B cell (primary cell): ENCODE data around the gene GON7. TPM values are rescaled to one million over a fixed set of nuclear protein-coding genes. Genes with fewer than 3 reads are reported as not detected.

Experiments used
- ATAC-seq: fragments of 200-7000 bp; cut with Tn5 transposase; one replicate; pipeline ENCODE4 v1.10.0; 2021; ENCODE audit warnings: low read depth, mild to moderate bottlenecking, moderate number of reproducible peaks, moderate library complexity
- CTCF ChIA-PET: fragments of 350-600 bp; sonication (Branson Sonifier 250); formaldehyde crosslinking; loops from one replicate; lab custom pipeline; 2021; ENCODE audit warnings: antibody characterized with exemption, inconsistent platforms; lab: Charles Lee
- POLR2A ChIA-PET: fragments of 350-600 bp; sonication (Branson Sonifier 250); formaldehyde crosslinking; loops from one replicate; lab custom pipeline; 2021; ENCODE audit warnings: antibody characterized with exemption; lab: Charles Lee
- DNase-seq: peaks from one replicate; pipeline ENCODE4 v3.0.0; 2013
- H2AFZ ChIP-seq: 2 replicates; pipeline ENCODE4 v1.6.1; 2012; ENCODE audit warnings: mild to moderate bottlenecking, low read depth, low read length; ENCODE audit not compliant: insufficient read depth, poor library complexity, severe bottlenecking
- H3K27ac ChIP-seq, 2 donors: 1 replicate in 1 of 2; 2 replicates in 1 of 2; pipeline ENCODE4 v1.5.1; 2012 to 2013; ENCODE audit warnings: low read length in 2 of 2, mild to moderate bottlenecking in 2 of 2, moderate library complexity in 1 of 2
- H3K27me3 ChIP-seq, 4 experiments: fragments of 200-600 bp in 1 of 4; sonication (generic) in 1 of 4; replicated peaks in 1 of 4; 1 replicate in 2 of 4; 2 replicates in 2 of 4; pipeline versions ENCODE4 v1.6.1 to v1.7.0; 2013 to 2016; ENCODE audit warnings: low read length in 3 of 4, mild to moderate bottlenecking in 2 of 4, mixed read lengths in 1 of 4, moderate library complexity in 1 of 4; ENCODE audit not compliant: insufficient read depth in 4 of 4, control insufficient read depth in 3 of 4; ENCODE audit errors: control extremely low read depth in 1 of 4
- H3K36me3 ChIP-seq, 2 experiments: replicated peaks in 1 of 2; 1 replicate in 1 of 2; 2 replicates in 1 of 2; pipeline versions ENCODE4 v1.6.1 to v1.7.1; 2013; ENCODE audit warnings: low read length in 1 of 2; ENCODE audit not compliant: insufficient read depth in 2 of 2, control insufficient read depth in 1 of 2; ENCODE audit errors: control extremely low read depth in 1 of 2, extremely low read depth in 1 of 2
- H3K4me1 ChIP-seq, 2 donors: fragments of 200-600 bp in 1 of 2; sonication (generic) in 1 of 2; 1 replicate in 1 of 2; 2 replicates in 1 of 2; pipeline versions ENCODE4 v1.5.1 to v1.6.1; 2013 to 2017; ENCODE audit warnings: low read length in 2 of 2; ENCODE audit not compliant: control insufficient read depth in 2 of 2, insufficient read depth in 2 of 2
- H3K4me2 ChIP-seq: replicated peaks from 2 replicates; pipeline ENCODE3; 2012; ENCODE audit warnings: mild to moderate bottlenecking, low read depth, low read length; ENCODE audit not compliant: poor library complexity, severe bottlenecking
- H3K4me3 ChIP-seq, 5 experiments: fragments of 200-600 bp in 1 of 5; sonication (generic) in 1 of 5; 1 replicate in 3 of 5; 2 replicates in 2 of 5; pipeline versions ENCODE4 v1.5.1 to v1.7.0; 2011 to 2016; ENCODE audit warnings: low read length in 4 of 5, mild to moderate bottlenecking in 4 of 5, low read depth in 2 of 5, control low read depth in 1 of 5, moderate library complexity in 1 of 5; ENCODE audit not compliant: insufficient read depth in 1 of 5; ENCODE audit errors: control extremely low read depth in 1 of 5, extremely low read depth in 1 of 5
- H3K79me2 ChIP-seq: fragments of 200-600 bp; sonication (generic); one replicate; pipeline ENCODE4 v1.6.0; 2016; ENCODE audit warnings: low read length; ENCODE audit not compliant: control insufficient read depth, insufficient read depth
- H3K9ac ChIP-seq: fragments of 200-600 bp; sonication (generic); 2 replicates; pipeline ENCODE4 v1.6.1; 2017; ENCODE audit warnings: mild to moderate bottlenecking, low read length, moderate library complexity
- H3K9me3 ChIP-seq, 3 donors: one replicate each; pipeline versions ENCODE4 v1.6.1 to v1.7.1; 2013; ENCODE audit warnings: low read length in 2 of 3; ENCODE audit not compliant: control insufficient read depth in 2 of 3, insufficient read depth in 1 of 3; ENCODE audit errors: control extremely low read depth in 1 of 3
- H4K20me1 ChIP-seq: 2 replicates; pipeline ENCODE4 v1.6.0; 2012; ENCODE audit warnings: mild to moderate bottlenecking, low read length; ENCODE audit not compliant: insufficient read depth, control insufficient read depth, poor library complexity, severe bottlenecking
- H3K27ac Mint-ChIP-seq: one replicate; pipeline ENCODE4 v1.8.0; 2021; ENCODE audit warnings: mixed read lengths
- H3K27me3 Mint-ChIP-seq: one replicate; pipeline ENCODE4 v1.8.0; 2021; ENCODE audit warnings: mixed read lengths
- H3K4me1 Mint-ChIP-seq: one replicate; pipeline ENCODE4 v1.8.0; 2021; ENCODE audit warnings: mixed read lengths
- H3K4me3 Mint-ChIP-seq: one replicate; pipeline ENCODE4 v1.8.0; 2021; ENCODE audit warnings: mixed read lengths
- H3K9me3 Mint-ChIP-seq: one replicate; pipeline ENCODE4 v1.8.0; 2022; ENCODE audit warnings: mixed read lengths; ENCODE audit not compliant: insufficient read depth
- CTCF ChIP-seq: fragments of 200-600 bp; IDR thresholded peaks from one replicate; pipeline ENCODE4 v1.8.0; 2022; ENCODE audit warnings: antibody characterized with exemption, mild to moderate bottlenecking
- EZH2 ChIP-seq: IDR thresholded peaks from 2 replicates; pipeline ENCODE4 v1.6.1; 2012; ENCODE audit warnings: borderline replicate concordance, low read depth, mild to moderate bottlenecking, moderate library complexity, low read length; ENCODE audit not compliant: insufficient read depth, poor library complexity, severe bottlenecking
- WGBS: methylation state at CpG from one replicate; pipeline ENCODE4 v1.1.5; 2013; ENCODE audit warnings: missing lambda C conversion rate; ENCODE audit not compliant: insufficient coverage; 5-methylcytosine and 5-hydroxymethylcytosine counted together
- intact Hi-C: fragments of 100-400 bp; cut with micrococcal nuclease; formaldehyde crosslinking; loops from one replicate; pipeline ENCODE4 v1.10.0; 2022
- polyA plus RNA-seq: library from polyadenylated mRNA; depleted of rRNA; stranded (reverse); fragments of >200 nt; gene quantifications from 2 replicates; pipeline ENCODE4 v1.2.3, GENCODE V29; 2012
- total RNA-seq, 2 donors: library from RNA; stranded (reverse); fragments of 120-200 nt in 1 of 2; gene quantifications; 1 replicate in 1 of 2; 2 replicates in 1 of 2; pipeline versions ENCODE4 v1.2.3 to v1.2.4, GENCODE V29; 2013 to 2022

Gene GON7
- total and polyA plus RNA-seq, 2 donors (not counting 1 experiment from before 2014, with no cell fraction given): 4.3 to 8.9 TPM

- Mint-ChIP-seq H3K9me3 (no peaks in the 10 kb centered on the region), H3K4me3 (no peak overlapping the region), H3K4me1 (peaks cover 5% of the 10 kb centered on the region), H3K27me3 (no peaks in the 10 kb centered on the region), H3K27ac (no peak overlapping the region)
- Histone ChIP-seq H3K27me3 (no peaks in the 10 kb centered on the region), H3K9ac (no peak overlapping the region), H3K9me3 (peaks cover 0 to 3% (median 0%) of the 10 kb centered on the region in 3 donors), H3K27ac (no peak overlapping the region), H3K79me2 (no peaks in the 10 kb centered on the region), H4K20me1 (no peaks in the 10 kb centered on the region), H3K4me3 (no peak overlapping the region), H3K4me1 (peaks cover 0 to 5% of the 10 kb centered on the region in 2 donors), H3K4me2 (no peak overlapping the region), H2AFZ (no peak overlapping the region), H3K36me3 (peaks cover 18 to 73% of the 10 kb centered on the region in 2 experiments)
- CTCF ChIA-PET: no interaction called here
- intact Hi-C loops: loop anchor here (10.0 kb wide), 1 partner anchor 66 kb away; no protein-coding TSS in a partner anchor
- POLR2A ChIA-PET: no interaction called here
- TF ChIP-seq EZH2 (no peak), CTCF (no peak)
- DNase-seq (no peak), ATAC-seq (no peak)
- WGBS: 100% methylated on average over 5 of the region's 7 CpGs
These were observed 42.4 kb upstream of the GON7 start for GRCh38 chr14:93249128-93249831.

- no peak overlapping the region for H3K9ac ChIP-seq
- H3K4me2 ChIP-seq: no peak overlapping the region
- no peak for ATAC-seq
- Mint-ChIP-seq H3K4me3 (no peak overlapping the region), H3K27me3 (no peaks in the 10 kb centered on the region), H3K9me3 (no peaks in the 10 kb centered on the region), H3K4me1 (peaks cover 3% of the 10 kb centered on the region), H3K27ac (no peak overlapping the region)
- H3K27ac ChIP-seq: no peak overlapping the region
- no peak overlapping the region for H3K4me3 ChIP-seq
- H2AFZ ChIP-seq: no peak overlapping the region
- intact Hi-C loops: loop anchor here (10.0 kb wide), 1 partner anchor 68 kb away; no protein-coding TSS in a partner anchor
- TF ChIP-seq CTCF (no peak), EZH2 (no peak)
- no peaks in the 10 kb centered on the region for H3K9me3 ChIP-seq
- peaks cover 22 to 75% of the 10 kb centered on the region in 2 experiments for H3K36me3 ChIP-seq
- no peaks in the 10 kb centered on the region for H3K79me2 ChIP-seq
- H3K27me3 ChIP-seq: no peaks in the 10 kb centered on the region
- H3K4me1 ChIP-seq: peaks cover 0 to 5% of the 10 kb centered on the region in 2 donors
- DNase-seq: no peak
- no peaks in the 10 kb centered on the region for H4K20me1 ChIP-seq
- POLR2A ChIA-PET: interaction anchor here (0.6 kb wide), 1 partner anchor 9 kb away, joined by 9 read pairs; no protein-coding TSS in a partner anchor
- CTCF ChIA-PET: no interaction called here
These were observed 39.7 kb upstream of the GON7 start for GRCh38 chr14:93246534-93246933.
